GM19455 (cell line): Measurements from ENCODE around the gene TSPAN5.

ENCODE experiments used
- ATAC-seq: cut with Tn5 transposase; IDR thresholded peaks from one replicate; pipeline ENCODE4 v1.9.1; 2021; ENCODE audit not compliant: unreplicated experiment

The TSPAN5 gene

GRCh38 chr4:98673978-98674377 lies 15.6 kb upstream of the TSPAN5 start:
- ATAC-seq, result no peak

GRCh38 chr4:98673288-98673644 lies 14.9 kb upstream of the TSPAN5 start:
- no peak for ATAC-seq

- ATAC-seq, result no peak
These were observed 14.3 kb upstream of the TSPAN5 start for GRCh38 chr4:98672583-98673287.

- no peak for ATAC-seq
These were observed 12.7 kb upstream of the TSPAN5 start for GRCh38 chr4:98671131-98671530.

- ATAC-seq, result no peak
These were observed 11.8 kb upstream of the TSPAN5 start for GRCh38 chr4:98670186-98670585.

GRCh38 chr4:98669577-98669976 lies 11.2 kb upstream of the TSPAN5 start:
- no peak for ATAC-seq

- no peak for ATAC-seq
These were observed 6.5 kb upstream of the TSPAN5 start for GRCh38 chr4:98664959-98665358.

GRCh38 chr4:98663226-98664006 lies 5.0 kb upstream of the TSPAN5 start:
- ATAC-seq, result peak; percentile 66

- no peak for ATAC-seq
These were observed 4.3 kb upstream of the TSPAN5 start for GRCh38 chr4:98662626-98663225.

GRCh38 chr4:98662055-98662453 lies 3.6 kb upstream of the TSPAN5 start:
- no peak for ATAC-seq

GRCh38 chr4:98661371-98662054 lies 3.1 kb upstream of the TSPAN5 start:
- ATAC-seq, result no peak

GRCh38 chr4:98659741-98660462 lies 1.5 kb upstream of the TSPAN5 start:
- ATAC-seq, result no peak

GRCh38 chr4:98659106-98659592 lies 738 bp upstream of the TSPAN5 start:
- ATAC-seq, result no peak

- ATAC-seq, result peak; percentile 4
These were observed 702 bp downstream of the TSPAN5 start for GRCh38 chr4:98657531-98658286.

- ATAC-seq, result no peak
These were observed 1.5 kb downstream of the TSPAN5 start for GRCh38 chr4:98656886-98657285.

GRCh38 chr4:98656443-98656842 lies 2.0 kb downstream of the TSPAN5 start:
- no peak for ATAC-seq

GRCh38 chr4:98653890-98654867 lies 4.2 kb downstream of the TSPAN5 start:
- ATAC-seq, result no peak

GRCh38 chr4:98652996-98653395 lies 5.4 kb downstream of the TSPAN5 start:
- no peak for ATAC-seq

- no peak for ATAC-seq
These were observed 9.8 kb downstream of the TSPAN5 start for GRCh38 chr4:98648602-98649001.
